Measurements from ENCODE around the gene DND1. TPM values are rescaled to one million over a fixed set of nuclear protein-coding genes. Genes with fewer than 3 reads are reported as not detected.
"Not testable (repeated sequence)": the region's sequence is repeated elsewhere in the genome, so short reads cannot be mapped to it uniquely, and the experiment has no call there.

The DND1 gene
- total RNA-seq, 1 experiment from 2014 or later, result 0.83 TPM

DNA sequence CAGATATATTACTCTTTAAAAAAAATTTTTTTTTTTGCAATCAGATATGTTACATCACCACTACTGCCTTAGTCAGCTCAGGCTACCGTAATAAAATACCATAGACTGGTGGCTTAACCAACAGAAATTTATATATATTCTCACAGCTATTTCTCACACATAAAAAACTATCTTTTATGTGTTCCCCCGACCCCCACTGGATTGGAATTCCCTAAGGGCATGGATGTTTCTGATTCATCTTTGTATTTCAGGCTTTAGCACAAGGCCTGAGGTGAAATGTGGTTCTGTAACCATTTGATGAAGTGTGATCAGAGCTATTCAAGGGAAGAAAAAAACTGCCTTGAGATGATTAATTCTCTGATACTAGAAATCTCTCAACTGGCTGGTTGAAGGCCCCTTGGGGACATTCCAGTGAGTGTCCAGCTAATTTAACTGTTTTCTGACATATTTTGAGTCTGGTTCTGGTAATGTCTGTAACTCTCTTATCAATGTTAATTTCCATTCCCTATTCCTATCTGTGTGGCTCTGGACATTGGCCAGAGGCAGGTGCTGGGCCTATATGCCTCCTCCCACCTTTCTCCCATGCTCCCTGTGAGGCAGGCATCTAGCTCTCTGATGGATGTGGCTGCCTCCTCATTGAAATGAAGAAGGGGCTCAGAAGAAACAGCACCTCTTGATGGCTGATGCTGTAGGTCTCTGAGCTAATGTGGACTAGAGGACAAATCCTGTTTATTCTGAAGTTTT lies 42.9 kb downstream of the DND1 start:
- H3K36me3 ChIP-seq (replicated peaks; ENCODE audit: control insufficient read depth, insufficient read depth, low read length), result no peaks in the 10 kb centered on the region
- no peak for DNase-seq
- H3K4me3 ChIP-seq (ENCODE audit: insufficient read depth, low read depth, low read length), result no peak overlapping the region
- H3K27me3 ChIP-seq (ENCODE audit: control insufficient read depth, insufficient read depth, low read length), result peaks cover 31% of the 10 kb centered on the region

DNA sequence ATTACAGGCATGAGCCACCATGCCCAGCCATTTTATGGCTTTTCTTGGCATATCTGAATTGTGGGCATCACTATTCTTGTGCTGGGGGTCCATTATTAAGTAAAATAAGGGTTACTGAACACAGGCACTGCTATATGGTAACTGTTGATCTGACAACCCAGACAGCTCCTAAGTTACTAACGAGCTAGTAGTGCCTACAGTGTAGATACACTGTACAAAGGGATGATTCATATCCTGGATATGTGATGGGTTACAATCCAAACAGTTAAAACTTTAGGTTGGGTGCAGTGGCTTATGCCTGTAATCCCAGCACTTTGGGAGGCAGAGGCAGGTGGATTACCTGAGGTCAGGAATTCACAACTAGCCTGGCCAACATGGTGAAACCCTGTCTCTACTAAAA lies 44.7 kb downstream of the DND1 start:
- DNase-seq, result no peak
- no peak overlapping the region for H3K4me3 ChIP-seq (ENCODE audit: insufficient read depth, low read depth, low read length)
- H3K27me3 ChIP-seq (ENCODE audit: control insufficient read depth, insufficient read depth, low read length), result peaks cover 31% of the 10 kb centered on the region
- H3K36me3 ChIP-seq (replicated peaks; ENCODE audit: control insufficient read depth, insufficient read depth, low read length), result no peaks in the 10 kb centered on the region

DNA sequence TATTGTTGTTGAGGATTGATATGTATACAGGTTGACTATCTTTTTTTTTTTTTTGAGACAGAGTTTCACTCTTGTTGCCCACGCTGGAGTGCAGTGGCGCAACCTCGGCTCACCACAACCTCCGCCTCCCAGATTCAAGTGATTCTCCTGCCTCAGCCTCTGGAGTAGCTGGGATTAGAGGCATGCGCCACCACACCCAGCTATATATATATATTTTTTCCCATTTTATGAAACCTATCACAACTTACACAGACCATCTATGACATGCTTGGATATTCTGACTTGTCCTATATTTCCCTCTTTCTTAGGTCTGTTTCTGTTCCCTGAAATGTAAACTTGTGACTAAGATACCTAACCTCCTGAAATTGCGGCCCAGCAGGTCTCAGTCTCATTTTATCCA lies 45.4 kb downstream of the DND1 start:
- Histone ChIP-seq H3K4me3 (ENCODE audit: insufficient read depth, low read depth, low read length) (no peak overlapping the region), H3K36me3 (replicated peaks; ENCODE audit: control insufficient read depth, insufficient read depth, low read length) (no peaks in the 10 kb centered on the region), H3K27me3 (ENCODE audit: control insufficient read depth, insufficient read depth, low read length) (peaks cover 25% of the 10 kb centered on the region)
- DNase-seq, result no peak

DNA sequence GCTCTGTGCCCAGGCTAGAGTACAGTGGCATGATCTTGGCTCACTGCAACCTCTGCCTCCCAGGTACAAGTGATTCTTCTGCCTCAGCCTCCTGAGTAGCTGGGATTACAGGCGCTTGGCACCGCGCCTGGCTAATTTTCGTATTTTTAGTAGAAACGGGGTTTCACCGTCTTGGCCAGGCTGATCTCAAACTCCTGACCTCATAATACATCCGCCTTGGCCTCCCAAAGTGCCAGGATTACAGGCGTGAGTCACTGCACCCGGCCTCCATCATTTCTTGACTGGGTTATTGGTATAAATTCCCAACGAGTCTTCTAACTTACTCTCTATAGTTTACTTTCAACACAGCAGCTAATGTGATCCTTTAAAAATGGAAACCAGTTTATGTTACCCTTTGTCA lies 48.5 kb downstream of the DND1 start:
- H3K36me3 ChIP-seq (replicated peaks; ENCODE audit: control insufficient read depth, insufficient read depth, low read length); H3K27me3 ChIP-seq (ENCODE audit: control insufficient read depth, insufficient read depth, low read length); DNase-seq; H3K4me3 ChIP-seq (ENCODE audit: insufficient read depth, low read depth, low read length): not testable (repeated sequence)

DNA sequence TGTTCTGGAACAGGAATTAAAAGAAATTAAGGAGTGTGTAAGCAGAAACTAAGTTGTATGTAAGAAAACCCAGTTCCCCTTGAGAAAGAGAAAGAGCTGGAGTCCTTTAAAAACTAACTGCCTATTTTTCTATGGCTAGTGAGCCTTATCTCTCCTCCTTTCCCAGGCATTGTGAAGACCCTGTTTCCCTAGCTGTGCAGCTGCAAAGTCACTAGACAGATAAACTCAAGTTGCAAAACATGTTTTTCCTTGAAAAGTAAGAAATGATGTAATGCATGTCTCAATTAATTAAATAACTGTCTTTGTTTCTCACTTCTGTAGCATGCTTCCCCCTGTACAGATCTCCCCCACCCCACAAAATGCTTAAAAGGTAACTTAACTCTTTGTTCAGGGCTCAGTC lies 50.3 kb downstream of the DND1 start:
- not testable (repeated sequence) for H3K27me3 ChIP-seq (ENCODE audit: control insufficient read depth, insufficient read depth, low read length); H3K4me3 ChIP-seq (ENCODE audit: insufficient read depth, low read depth, low read length); DNase-seq; H3K36me3 ChIP-seq (replicated peaks; ENCODE audit: control insufficient read depth, insufficient read depth, low read length)

DNA sequence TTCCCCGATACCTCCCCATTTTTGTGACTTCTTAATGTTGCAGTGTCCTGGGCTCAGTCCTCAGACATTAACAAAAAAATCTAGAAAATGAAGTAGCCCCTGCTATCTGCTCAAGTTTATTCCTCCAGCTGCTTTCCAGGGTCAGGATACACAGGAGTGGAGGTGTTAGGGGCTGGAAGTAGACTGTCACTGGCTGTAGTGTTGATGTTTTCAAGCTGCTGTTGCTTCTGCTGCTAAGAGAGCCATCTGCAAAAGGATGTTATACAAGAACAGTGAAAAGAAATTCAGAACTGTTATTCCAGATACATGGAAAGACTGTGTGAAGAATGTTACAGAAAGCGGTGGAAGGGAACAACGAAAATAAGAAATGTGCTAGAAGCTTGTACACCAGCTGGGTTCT lies 51.1 kb downstream of the DND1 start:
- no peak for DNase-seq
- Histone ChIP-seq H3K27me3 (ENCODE audit: control insufficient read depth, insufficient read depth, low read length) (no peaks in the 10 kb centered on the region; the same call in 1 of the 2 replicates), H3K4me3 (ENCODE audit: insufficient read depth, low read depth, low read length) (no peak overlapping the region), H3K36me3 (replicated peaks; ENCODE audit: control insufficient read depth, insufficient read depth, low read length) (no peaks in the 10 kb centered on the region)

Other genes starting within 250 kb of the DND1 start
- 0.28 and 2.2 TPM in 2 replicates for gene EIF4EBP3, start 125.9 kb downstream of the DND1 start, total RNA-seq (2014; rRNA removed; shearing (Covaris generic))
- gene SRA1, start 116.1 kb downstream of the DND1 start, total RNA-seq (2014; rRNA removed; shearing (Covaris generic)), result 26.7 and 36.4 TPM in 2 replicates
- 9.2 and 24.0 TPM in 2 replicates for gene APBB3, start 109.0 kb downstream of the DND1 start, total RNA-seq (2014; rRNA removed; shearing (Covaris generic))
- 22.6 and 31.7 TPM in 2 replicates for gene SLC35A4, start 108.7 kb downstream of the DND1 start, total RNA-seq (2014; rRNA removed; shearing (Covaris generic))
- gene CD14, start 40.4 kb downstream of the DND1 start, total RNA-seq (2014; rRNA removed; shearing (Covaris generic)), result 0.21 TPM in 1 of 2 replicates, not detected in the other
- gene TMCO6, start 34.1 kb downstream of the DND1 start, total RNA-seq (2014; rRNA removed; shearing (Covaris generic)), result 27.1 and 34.4 TPM in 2 replicates
- 136 and 144 TPM in 2 replicates for gene NDUFA2, start 25.9 kb downstream of the DND1 start, total RNA-seq (2014; rRNA removed; shearing (Covaris generic))
- gene IK, start 25.7 kb downstream of the DND1 start, total RNA-seq (2014; rRNA removed; shearing (Covaris generic)), result 55.5 and 76.3 TPM in 2 replicates
- gene WDR55, start 8.7 kb downstream of the DND1 start, total RNA-seq (2014; rRNA removed; shearing (Covaris generic)), result 15.7 and 24.0 TPM in 2 replicates
- gene HARS1, start 17.8 kb upstream of the DND1 start, total RNA-seq (2014; rRNA removed; shearing (Covaris generic)), result 45.3 and 46.6 TPM in 2 replicates
- 31.8 and 33.5 TPM in 2 replicates for gene HARS2, start 17.9 kb upstream of the DND1 start, total RNA-seq (2014; rRNA removed; shearing (Covaris generic))
- gene ZMAT2, start 26.9 kb upstream of the DND1 start, total RNA-seq (2014; rRNA removed; shearing (Covaris generic)), result 42.3 and 42.7 TPM in 2 replicates
- not detected in 2 replicates for gene PCDHA1, start 112.6 kb upstream of the DND1 start, total RNA-seq (2014; rRNA removed; shearing (Covaris generic))
- not detected in 2 replicates for gene PCDHA2, start 121.3 kb upstream of the DND1 start, total RNA-seq (2014; rRNA removed; shearing (Covaris generic))
- not detected in 2 replicates for gene PCDHA3, start 127.5 kb upstream of the DND1 start, total RNA-seq (2014; rRNA removed; shearing (Covaris generic))
- gene PCDHA4, start 133.5 kb upstream of the DND1 start, total RNA-seq (2014; rRNA removed; shearing (Covaris generic)), result 6.0 and 7.6 TPM in 2 replicates
- gene PCDHA5, start 148.0 kb upstream of the DND1 start, total RNA-seq (2014; rRNA removed; shearing (Covaris generic)), result 0.15 and 0.28 TPM in 2 replicates
- 0.30 and 0.42 TPM in 2 replicates for gene PCDHA6, start 154.4 kb upstream of the DND1 start, total RNA-seq (2014; rRNA removed; shearing (Covaris generic))
- gene PCDHA7, start 160.7 kb upstream of the DND1 start, total RNA-seq (2014; rRNA removed; shearing (Covaris generic)), result 0.28 and 0.37 TPM in 2 replicates
- gene PCDHA8, start 167.6 kb upstream of the DND1 start, total RNA-seq (2014; rRNA removed; shearing (Covaris generic)), result 0.11 and 0.14 TPM in 2 replicates
- 0.03 TPM in 1 of 2 replicates, not detected in the other for gene PCDHA9, start 174.8 kb upstream of the DND1 start, total RNA-seq (2014; rRNA removed; shearing (Covaris generic))
- 0.11 and 0.28 TPM in 2 replicates for gene PCDHA10, start 182.3 kb upstream of the DND1 start, total RNA-seq (2014; rRNA removed; shearing (Covaris generic))
- 10.0 and 10.2 TPM in 2 replicates for gene PCDHA11, start 195.4 kb upstream of the DND1 start, total RNA-seq (2014; rRNA removed; shearing (Covaris generic))
- 1.9 and 2.3 TPM in 2 replicates for gene PCDHA12, start 201.7 kb upstream of the DND1 start, total RNA-seq (2014; rRNA removed; shearing (Covaris generic))
- 1.6 and 2.5 TPM in 2 replicates for gene PCDHA13, start 208.5 kb upstream of the DND1 start, total RNA-seq (2014; rRNA removed; shearing (Covaris generic))